Endometrial microvascular endothelial cells (primary cell): ENCODE results near the gene ROCK2. TPM values are rescaled to one million over a fixed set of nuclear protein-coding genes. Genes with fewer than 3 reads are reported as not detected.
"Not testable (repeated sequence)": the region's sequence is repeated elsewhere in the genome, so short reads cannot be mapped to it uniquely, and the experiment has no call there.

Experiments
- in situ Hi-C: cut with HindIII; loops from 2 replicates; pipeline ENCODE4 v1.10.0; 2017; ENCODE audit warnings: low sequenced_read_pairs, low pct_unique_long_range_greater_than_20kb; ENCODE audit errors: inconsistent ontology term
- total RNA-seq: library from RNA; depleted of rRNA; stranded (reverse); fragments of >200 nt; gene quantifications from one replicate; pipeline ENCODE4 v1.2.3, GENCODE V29; 2015; ENCODE audit errors: inconsistent ontology term

The ROCK2 gene
- total RNA-seq, 1 donor from 2014 or later, result 39.5 TPM

- in situ Hi-C loops, result not testable (repeated sequence)
These were observed 92.0 kb downstream of the ROCK2 start for GRCh38 chr2:11252458-11252857.

- in situ Hi-C loops, result no loop called here
These were observed 93.8 kb downstream of the ROCK2 start for GRCh38 chr2:11250400-11251196.

- in situ Hi-C loops, result no loop called here
These were observed 99.1 kb downstream of the ROCK2 start for GRCh38 chr2:11245322-11245721.

GRCh38 chr2:11244091-11244826, 100.2 kb downstream of the ROCK2 start:
- in situ Hi-C loops, result no loop called here

GRCh38 chr2:11243512-11243911, 100.9 kb downstream of the ROCK2 start:
- in situ Hi-C loops, result no loop called here

- in situ Hi-C loops, result no loop called here
These were observed 101.8 kb downstream of the ROCK2 start for GRCh38 chr2:11242542-11243174.

GRCh38 chr2:11241412-11242203, 102.8 kb downstream of the ROCK2 start:
- in situ Hi-C loops, result no loop called here

GRCh38 chr2:11239666-11240462, 104.6 kb downstream of the ROCK2 start:
- in situ Hi-C loops, result no loop called here

GRCh38 chr2:11239147-11239546, 105.3 kb downstream of the ROCK2 start:
- in situ Hi-C loops, result no loop called here

- in situ Hi-C loops, result no loop called here
These were observed 107.3 kb downstream of the ROCK2 start for GRCh38 chr2:11237122-11237521.

- in situ Hi-C loops, result no loop called here
These were observed 108.1 kb downstream of the ROCK2 start for GRCh38 chr2:11236335-11236734.

- in situ Hi-C loops, result no loop called here
These were observed 108.9 kb downstream of the ROCK2 start for GRCh38 chr2:11235583-11235982.

- in situ Hi-C loops, result no loop called here
These were observed 110.1 kb downstream of the ROCK2 start for GRCh38 chr2:11234309-11234708.

GRCh38 chr2:11231193-11231592, 113.2 kb downstream of the ROCK2 start:
- in situ Hi-C loops, result not testable (repeated sequence)

- in situ Hi-C loops, result loop anchor here (10.0 kb wide), 1 partner anchor 186 kb away; no protein-coding TSS in a partner anchor
These were observed 115.7 kb downstream of the ROCK2 start for GRCh38 chr2:11228692-11229091.

GRCh38 chr2:11227595-11227994, 116.8 kb downstream of the ROCK2 start:
- in situ Hi-C loops, result loop anchor here (10.0 kb wide), 1 partner anchor 187 kb away; no protein-coding TSS in a partner anchor

- in situ Hi-C loops, result loop anchor here (10.0 kb wide), 1 partner anchor 190 kb away; no protein-coding TSS in a partner anchor
These were observed 119.5 kb downstream of the ROCK2 start for GRCh38 chr2:11224887-11225286.

GRCh38 chr2:11222845-11223244, 121.6 kb downstream of the ROCK2 start:
- in situ Hi-C loops, result loop anchor here (10.0 kb wide), 1 partner anchor 192 kb away; no protein-coding TSS in a partner anchor
